Stimulated activated CD4-positive, alpha-beta T cell treated with anti-CD3 and anti-CD28 coated beads, Interleukin-15, amount 100 ng/mL, for 24 hours (primary cell): ENCODE results near the gene PAEP.
"Not testable (repeated sequence)": the region's sequence is repeated elsewhere in the genome, so short reads cannot be mapped to it uniquely, and the experiment has no call there.

Source experiments
- DNase-seq: peaks from one replicate; pipeline ENCODE4 v3.0.0-alpha.2; 2020

Gene PAEP

GRCh38 chr9:135526089-135526729 is 35.3 kb upstream of the PAEP start:
- DNase-seq, result no peak

GRCh38 chr9:135526730-135527571 is 34.6 kb upstream of the PAEP start:
- no peak for DNase-seq

GRCh38 chr9:135528842-135529435 is 32.6 kb upstream of the PAEP start:
- DNase-seq, result not testable (repeated sequence)

GRCh38 chr9:135530146-135530545 is 31.4 kb upstream of the PAEP start:
- no peak for DNase-seq

GRCh38 chr9:135531096-135531495 is 30.5 kb upstream of the PAEP start:
- no peak for DNase-seq

- DNase-seq, result no peak
Observed at GRCh38 chr9:135533113-135533512, 28.4 kb upstream of the PAEP start.

GRCh38 chr9:135533674-135534073 is 27.9 kb upstream of the PAEP start:
- no peak for DNase-seq

- not testable (repeated sequence) for DNase-seq
Observed at GRCh38 chr9:135534192-135534711, 27.3 kb upstream of the PAEP start.

- DNase-seq, result not testable (repeated sequence)
Observed at GRCh38 chr9:135534826-135535225, 26.7 kb upstream of the PAEP start.

GRCh38 chr9:135535631-135536030 is 25.9 kb upstream of the PAEP start:
- not testable (repeated sequence) for DNase-seq

GRCh38 chr9:135536216-135536615 is 25.3 kb upstream of the PAEP start:
- no peak for DNase-seq

GRCh38 chr9:135543262-135543894 is 18.2 kb upstream of the PAEP start:
- DNase-seq, result not testable (repeated sequence)

- DNase-seq, result no peak
Observed at GRCh38 chr9:135544981-135545635, 16.4 kb upstream of the PAEP start.

GRCh38 chr9:135545646-135546176 is 15.8 kb upstream of the PAEP start, which contains the start of gene OBP2A:
Gene OBP2A (plus strand): TSS chr9:135546126. CDS start chr9:135546181, 55 bp downstream.
- DNase-seq, result not testable (repeated sequence)

- not testable (repeated sequence) for DNase-seq
Observed at GRCh38 chr9:135546792-135547617, 14.6 kb upstream of the PAEP start.

GRCh38 chr9:135547756-135548736 is 13.5 kb upstream of the PAEP start:
- DNase-seq, result no peak

- not testable (repeated sequence) for DNase-seq
Observed at GRCh38 chr9:135549478-135550343, 11.8 kb upstream of the PAEP start.

- DNase-seq, result no peak
Observed at GRCh38 chr9:135550344-135550918, 11.1 kb upstream of the PAEP start.

- DNase-seq, result no peak
Observed at GRCh38 chr9:135551031-135551430, 10.5 kb upstream of the PAEP start.
